ENCODE data around the gene TNIP3.

TNIP3 gene

GRCh38 chr4:121138039-121138825 lies 25.9 kb downstream of the TNIP3 start:
- no peak for DNase-seq

GRCh38 chr4:121130326-121130660 lies 33.8 kb downstream of the TNIP3 start:
- DNase-seq: no peak

GRCh38 chr4:121129606-121130325 lies 34.4 kb downstream of the TNIP3 start:
- DNase-seq: no peak

- DNase-seq: no peak
Observed at GRCh38 chr4:121127100-121127499, 37.0 kb downstream of the TNIP3 start.

- no peak for DNase-seq
Observed at GRCh38 chr4:121126449-121127006, 37.6 kb downstream of the TNIP3 start.

- no peak for DNase-seq
Observed at GRCh38 chr4:121125498-121125885, 38.6 kb downstream of the TNIP3 start.

GRCh38 chr4:121122661-121123060 lies 41.5 kb downstream of the TNIP3 start:
- no peak for DNase-seq

GRCh38 chr4:121119715-121120114 lies 44.4 kb downstream of the TNIP3 start:
- no peak for DNase-seq

GRCh38 chr4:121118344-121118743 lies 45.8 kb downstream of the TNIP3 start:
- no peak for DNase-seq

GRCh38 chr4:121114756-121115155 lies 49.4 kb downstream of the TNIP3 start:
- no peak for DNase-seq

- DNase-seq: no peak
Observed at GRCh38 chr4:121112530-121112929, 51.6 kb downstream of the TNIP3 start.

- no peak for DNase-seq
Observed at GRCh38 chr4:121108557-121108956, 55.6 kb downstream of the TNIP3 start.

- no peak for DNase-seq
Observed at GRCh38 chr4:121107507-121107906, 56.6 kb downstream of the TNIP3 start.

- DNase-seq: no peak
Observed at GRCh38 chr4:121100093-121100775, 63.9 kb downstream of the TNIP3 start.

- no peak for DNase-seq
Observed at GRCh38 chr4:121098266-121098665, 65.9 kb downstream of the TNIP3 start.

GRCh38 chr4:121096629-121097028 lies 67.5 kb downstream of the TNIP3 start:
- DNase-seq: no peak

- DNase-seq: no peak
Observed at GRCh38 chr4:121096191-121096590, 67.9 kb downstream of the TNIP3 start.

GRCh38 chr4:121094297-121094966 lies 69.7 kb downstream of the TNIP3 start:
- DNase-seq: no peak

GRCh38 chr4:121093261-121093660 lies 70.9 kb downstream of the TNIP3 start:
- DNase-seq: no peak

GRCh38 chr4:121091941-121092340 lies 72.2 kb downstream of the TNIP3 start:
- no peak for DNase-seq

GRCh38 chr4:121088867-121089266 lies 75.3 kb downstream of the TNIP3 start:
- DNase-seq: no peak

All from right forelimb (tissue), 1 donor.